Coronary artery (tissue), 2 donors: ENCODE data around the gene KIF25.

ENCODE experiments used
- DNase-seq: peaks from one replicate; pipeline ENCODE4 v3.0.0-alpha.2; 2017; ENCODE audit warnings: low spot score
- H3K27ac ChIP-seq, 2 donors: fragments of 200-600 bp; sonication (generic); one replicate each; pipeline ENCODE4 v1.5.1; 2016 to 2019
- H3K4me3 ChIP-seq: fragments of 200-600 bp; sonication (generic); 2 replicates; pipeline ENCODE4 v1.5.1; 2016; ENCODE audit warnings: mild to moderate bottlenecking, moderate library complexity
- CTCF ChIP-seq: fragments of 200-600 bp; sonication (generic); IDR thresholded peaks from one replicate; pipeline ENCODE4 v1.5.1; 2019; ENCODE audit warnings: antibody characterized with exemption

The KIF25 gene

GRCh38 chr6:168044521-168045130, 47.2 kb downstream of the KIF25 start:
- H3K27ac ChIP-seq, result no peak overlapping the region

GRCh38 chr6:168045141-168045691, 47.7 kb downstream of the KIF25 start:
- Histone ChIP-seq H3K27ac (no peak overlapping the region), H3K4me3 (no peak overlapping the region)
- DNase-seq, result no peak
- no peak for TF ChIP-seq CTCF

More at GRCh38 chr6:168044521-168045130, 47.2 kb downstream of the KIF25 start:
- no peak for TF ChIP-seq CTCF
- no peak overlapping the region for H3K4me3 ChIP-seq
- DNase-seq, result no peak

DNA sequence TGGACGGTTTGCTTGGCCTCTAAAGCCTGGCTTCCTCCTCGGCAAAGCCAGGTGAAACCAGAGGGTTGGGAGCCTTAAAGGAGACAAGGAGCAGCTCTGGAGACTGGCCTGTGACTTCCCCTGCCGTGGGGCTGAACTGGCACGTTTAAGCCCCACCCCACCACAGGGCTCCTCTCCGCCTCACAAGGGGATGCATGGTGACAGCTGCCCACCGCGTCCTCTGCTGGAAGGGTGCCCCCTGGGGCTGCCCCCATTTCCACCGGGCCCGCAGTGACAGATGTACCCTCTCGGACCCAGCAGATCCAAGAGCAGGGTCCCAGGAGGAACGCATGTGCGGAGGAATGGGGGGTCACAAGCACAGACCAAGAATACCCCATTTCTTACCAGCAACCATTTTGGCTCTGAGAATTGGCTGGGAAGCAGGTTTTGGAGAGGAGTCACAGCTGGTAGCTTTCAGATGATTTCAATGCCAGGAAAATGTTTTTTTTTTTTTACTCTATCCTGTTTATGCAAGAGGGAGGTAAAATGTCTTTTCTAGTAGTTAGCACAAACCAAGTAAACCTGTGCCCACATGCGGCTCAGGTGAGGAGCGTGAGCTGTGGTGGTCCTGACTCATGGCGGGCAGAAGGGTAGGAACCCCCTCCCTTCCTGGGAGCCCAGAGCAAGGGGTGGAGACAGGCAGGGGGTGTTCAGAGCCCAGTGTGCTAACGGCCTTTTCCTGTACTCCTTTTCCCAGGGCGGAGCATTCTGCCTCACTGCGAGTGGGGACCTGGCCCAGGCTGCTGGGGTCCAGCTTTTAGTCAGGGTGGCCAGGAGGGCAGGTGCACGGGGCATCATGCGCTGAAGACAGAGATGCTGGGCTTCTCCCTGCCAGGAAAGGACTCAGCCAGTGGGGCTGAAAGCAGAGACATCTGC, 48.5 kb downstream of the KIF25 start:
- H3K27ac ChIP-seq, result no peak overlapping the region
- no peak for TF ChIP-seq CTCF
- DNase-seq, result no peak
- H3K4me3 ChIP-seq, result no peak overlapping the region

- H3K27ac ChIP-seq, result no peak overlapping the region
- TF ChIP-seq CTCF, result no peak
- no peak for DNase-seq
- no peak overlapping the region for H3K4me3 ChIP-seq
These were observed 49.2 kb downstream of the KIF25 start for GRCh38 chr6:168046696-168047095.

- no peak for TF ChIP-seq CTCF
- H3K27ac ChIP-seq, result no peak overlapping the region
- H3K4me3 ChIP-seq, result no peak overlapping the region
- no peak for DNase-seq
These were observed 50.6 kb downstream of the KIF25 start for GRCh38 chr6:168047841-168048723.

- DNase-seq, result no peak
- Histone ChIP-seq H3K27ac (no peak overlapping the region), H3K4me3 (no peak overlapping the region)
- TF ChIP-seq CTCF, result no peak
These were observed 51.2 kb downstream of the KIF25 start for GRCh38 chr6:168048724-168049025.
